ENCODE results near the gene CTCF.

The CTCF gene

DNA sequence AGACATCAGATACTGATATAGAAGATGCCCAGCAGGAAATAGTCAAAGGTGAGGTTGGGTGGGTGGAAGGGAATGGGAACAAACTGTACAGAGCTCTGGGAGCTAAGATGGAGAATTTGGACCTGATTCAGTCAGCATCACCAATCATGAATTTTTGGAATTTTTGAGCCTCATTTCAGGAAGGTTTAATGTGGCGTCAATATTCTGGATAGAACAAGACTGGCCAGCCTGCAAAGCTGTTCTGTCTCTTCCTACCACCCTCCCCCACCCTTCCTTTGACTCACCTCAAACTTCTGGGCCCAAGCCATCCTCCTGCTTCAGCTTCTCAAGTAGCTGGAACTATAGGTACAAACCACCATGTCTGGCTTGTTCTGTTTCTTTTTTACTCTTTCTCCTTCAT, 32.6 kb downstream of the CTCF start:
- no peak for DNase-seq (ENCODE audit: low spot score)

GRCh38 chr16:67598527-67598926, 36.2 kb downstream of the CTCF start:
- no peak for DNase-seq (ENCODE audit: low spot score)

GRCh38 chr16:67605641-67606040, 43.3 kb downstream of the CTCF start:
- no peak for DNase-seq (ENCODE audit: low spot score)

DNA sequence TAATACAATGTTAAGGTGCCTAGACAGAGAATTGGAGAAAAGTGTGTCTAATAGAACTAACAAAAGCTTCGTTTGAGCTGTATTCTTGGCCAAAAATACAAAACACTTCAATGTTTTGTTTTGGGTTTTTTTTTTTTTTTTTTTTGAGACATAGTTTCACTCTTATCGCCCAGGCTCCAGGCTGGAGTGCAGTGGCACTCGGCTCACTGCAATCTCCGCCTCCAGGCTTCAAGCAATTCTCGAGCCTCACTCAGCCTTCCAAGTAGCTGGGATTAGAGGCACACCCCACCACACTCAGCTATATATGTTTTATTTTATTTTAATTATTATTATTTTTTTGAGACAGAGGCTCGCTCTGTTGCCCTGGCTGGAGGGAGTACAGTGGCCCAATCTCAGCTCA, 44.3 kb downstream of the CTCF start:
- no peak for DNase-seq (ENCODE audit: low spot score)

DNA sequence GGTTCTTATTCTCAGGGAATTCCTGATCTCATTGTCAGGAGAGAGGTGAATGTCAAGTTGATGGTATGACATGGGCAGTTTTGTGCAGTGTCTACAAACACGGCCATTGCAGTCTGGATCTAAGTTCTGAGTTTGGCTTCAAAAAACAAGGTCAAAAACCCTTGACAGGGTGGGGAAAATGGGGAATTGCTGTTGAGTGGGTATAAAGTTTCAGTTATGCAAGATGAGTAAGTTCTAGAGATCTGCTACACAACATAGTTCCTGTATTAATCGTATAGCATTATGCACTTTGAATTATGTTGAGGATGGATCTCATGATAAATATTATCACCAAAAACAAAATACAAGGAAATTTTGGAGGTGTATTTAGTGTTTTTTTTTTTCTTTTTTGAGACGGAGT, 46.0 kb downstream of the CTCF start:
- DNase-seq (ENCODE audit: low spot score): no peak

DNA sequence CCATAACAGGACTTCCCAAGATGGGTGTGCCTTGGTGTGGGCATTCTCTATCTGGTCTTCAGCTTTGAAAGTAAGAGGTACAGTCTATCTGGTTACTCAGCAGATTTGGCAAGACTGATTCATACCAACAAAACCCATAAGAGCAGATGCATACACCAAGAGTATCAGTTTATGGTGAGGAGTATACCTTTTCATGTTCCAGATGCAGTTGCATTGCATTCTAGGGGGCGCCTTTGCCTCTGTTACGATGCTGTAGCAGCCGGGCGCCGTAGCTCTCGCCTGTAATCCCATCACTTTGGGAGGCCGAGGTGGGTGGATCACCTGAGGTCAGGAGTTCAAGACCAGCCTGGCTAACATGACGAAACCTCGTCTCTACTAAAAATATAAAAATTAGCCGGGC, 51.5 kb downstream of the CTCF start:
- DNase-seq (ENCODE audit: low spot score): no peak

- no peak for DNase-seq (ENCODE audit: low spot score)
Measured at GRCh38 chr16:67628216-67628615, 65.9 kb downstream of the CTCF start.

GRCh38 chr16:67632415-67633172, 70.3 kb downstream of the CTCF start:
- peak; percentile 73 for DNase-seq (ENCODE audit: low spot score)

GRCh38 chr16:67636713-67637112, 74.4 kb downstream of the CTCF start:
- no peak for DNase-seq (ENCODE audit: low spot score)

DNA sequence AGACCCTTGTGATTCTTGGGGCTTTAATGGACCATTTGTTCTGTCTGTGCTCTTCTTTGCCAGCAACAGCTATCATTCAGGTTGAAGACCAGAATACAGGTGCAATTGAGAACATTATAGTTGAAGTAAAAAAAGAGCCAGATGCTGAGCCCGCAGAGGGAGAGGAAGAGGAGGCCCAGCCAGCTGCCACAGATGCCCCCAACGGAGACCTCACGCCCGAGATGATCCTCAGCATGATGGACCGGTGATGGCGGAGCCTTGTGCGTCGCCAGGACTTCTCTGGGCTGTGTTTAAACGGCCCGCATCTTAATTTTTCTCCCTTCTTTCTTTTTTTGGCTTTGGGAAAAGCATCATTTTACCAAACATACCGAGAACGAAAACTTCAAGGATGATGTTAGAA, 75.3 kb downstream of the CTCF start:
- no peak for DNase-seq (ENCODE audit: low spot score)

DNA sequence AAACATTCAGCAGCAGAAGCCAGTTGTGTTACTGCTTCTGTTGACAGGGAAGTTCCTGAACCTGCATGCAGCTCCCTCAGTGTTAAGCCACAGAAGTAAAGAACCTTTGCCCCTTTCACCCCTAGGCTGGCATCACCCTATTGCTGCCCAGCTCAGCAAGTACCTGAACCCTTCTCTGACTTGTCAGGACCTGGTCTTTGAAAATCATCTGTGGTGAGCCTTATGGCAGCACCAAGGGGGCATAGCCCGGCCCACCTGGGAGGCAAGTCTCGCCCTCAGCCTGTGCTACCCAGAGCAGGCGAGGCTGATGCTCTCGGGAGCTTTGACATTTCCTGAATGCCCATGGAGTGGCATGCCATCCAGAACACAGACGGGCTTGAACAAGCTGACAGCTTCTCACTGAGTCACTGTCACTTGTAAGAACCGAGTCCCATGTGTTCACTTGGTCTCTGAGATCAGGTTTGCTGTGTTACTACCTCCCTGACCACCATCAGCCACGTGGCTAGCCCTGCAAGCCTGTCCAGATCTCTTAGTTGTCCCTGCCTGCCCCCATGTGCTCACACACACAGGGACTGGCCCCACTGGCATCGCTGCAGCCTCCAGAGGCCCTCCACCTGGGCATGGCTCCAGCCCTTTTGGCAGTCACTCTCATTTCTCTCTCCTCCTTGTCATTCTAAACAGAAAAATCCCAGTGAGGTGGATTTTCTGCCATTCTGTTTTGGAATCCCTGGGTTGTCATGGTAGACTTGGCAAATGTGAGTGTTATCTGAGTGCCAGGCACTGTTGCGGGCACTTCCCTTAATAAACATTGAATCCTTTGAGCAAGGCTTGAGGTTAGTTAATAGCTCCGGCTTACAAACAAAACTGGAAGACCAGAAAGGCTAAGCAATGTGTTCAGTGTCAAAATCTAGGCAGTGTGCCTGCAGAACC, 79.7 kb downstream of the CTCF start:
- peak; percentile 78 for DNase-seq (ENCODE audit: low spot score)

GRCh38 chr16:67644038-67644437, 81.7 kb downstream of the CTCF start:
- no peak for DNase-seq (ENCODE audit: low spot score)

- DNase-seq (ENCODE audit: low spot score): no peak
Measured at GRCh38 chr16:67645397-67646121, 83.2 kb downstream of the CTCF start.

GRCh38 chr16:67647111-67647651, 84.9 kb downstream of the CTCF start:
- no peak for DNase-seq (ENCODE audit: low spot score)

DNA sequence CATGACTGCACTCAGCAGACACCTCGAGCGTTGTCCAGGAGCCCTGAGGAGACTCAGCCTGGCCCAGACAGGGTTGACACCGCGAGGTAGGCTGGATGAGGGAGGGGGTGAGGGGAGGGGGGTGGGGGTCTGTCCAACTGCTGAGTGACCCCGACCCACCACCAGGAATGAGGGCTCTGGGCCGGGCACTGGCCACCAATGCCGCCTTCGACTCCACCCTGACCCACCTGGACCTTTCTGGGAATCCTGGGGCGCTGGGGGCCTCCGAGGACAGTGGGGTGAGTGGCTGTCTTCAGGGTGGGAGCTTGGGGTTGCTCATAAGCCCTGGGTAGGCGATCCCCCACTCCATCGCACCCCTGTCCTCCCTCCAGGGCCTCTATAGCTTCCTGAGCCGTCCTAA, 85.4 kb downstream of the CTCF start:
- no peak for DNase-seq (ENCODE audit: low spot score)

DNA sequence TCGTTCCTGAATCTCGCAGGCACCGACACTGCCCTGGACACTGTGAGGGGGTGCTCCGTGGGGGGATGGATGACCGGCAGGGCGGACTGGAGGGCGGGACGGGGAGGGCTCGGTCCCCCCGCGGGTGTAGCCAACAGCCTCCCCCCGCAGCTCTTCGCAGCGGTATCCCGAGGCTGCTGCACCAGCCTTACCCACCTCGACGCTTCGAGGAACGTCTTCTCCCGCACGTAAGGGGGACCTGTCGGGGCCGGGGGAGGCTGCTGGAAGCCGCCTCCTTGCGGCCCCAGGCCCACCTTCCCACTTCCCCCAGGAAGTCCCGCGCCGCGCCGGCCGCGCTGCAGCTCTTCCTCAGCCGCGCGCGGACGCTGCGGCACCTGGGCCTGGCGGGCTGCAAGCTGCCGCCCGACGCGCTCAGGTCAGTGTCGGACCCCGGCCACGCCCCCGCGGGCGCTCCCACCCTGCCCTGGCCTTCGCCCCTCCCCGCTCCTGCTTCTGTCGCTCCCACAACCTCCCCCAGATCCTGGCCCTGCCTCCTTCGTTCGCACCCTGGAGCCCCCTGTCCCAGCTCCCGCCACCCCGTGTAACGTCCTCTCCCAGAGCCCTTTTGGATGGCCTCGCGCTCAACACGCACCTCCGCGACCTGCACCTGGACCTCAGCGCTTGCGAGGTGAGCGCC, 85.9 kb downstream of the CTCF start:
- no peak for DNase-seq (ENCODE audit: low spot score)

GRCh38 chr16:67648764-67649407, 86.6 kb downstream of the CTCF start:
- DNase-seq (ENCODE audit: low spot score): no peak

DNA sequence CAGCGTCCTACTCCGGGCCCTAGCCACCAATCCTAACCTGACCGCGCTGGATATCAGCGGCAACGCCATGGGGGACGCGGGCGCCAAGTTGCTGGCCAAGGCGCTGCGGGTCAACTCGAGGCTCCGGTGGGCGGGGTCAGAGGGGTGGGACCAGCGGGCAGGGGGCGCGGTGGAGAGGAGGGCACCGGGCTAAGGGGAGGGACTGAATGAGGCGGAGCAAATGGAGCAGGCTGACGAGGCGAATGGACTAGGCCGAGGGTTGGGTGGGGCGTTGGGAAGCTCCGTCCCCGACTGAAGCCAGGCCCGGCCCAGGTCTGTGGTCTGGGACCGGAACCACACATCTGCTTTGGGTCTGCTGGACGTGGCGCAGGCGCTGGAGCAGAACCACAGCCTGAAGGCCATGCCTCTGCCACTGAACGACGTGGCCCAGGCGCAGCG, 87.2 kb downstream of the CTCF start:
- no peak for DNase-seq (ENCODE audit: low spot score)

GRCh38 chr16:67650023-67650422, 87.7 kb downstream of the CTCF start:
- DNase-seq (ENCODE audit: low spot score): no peak

DNA sequence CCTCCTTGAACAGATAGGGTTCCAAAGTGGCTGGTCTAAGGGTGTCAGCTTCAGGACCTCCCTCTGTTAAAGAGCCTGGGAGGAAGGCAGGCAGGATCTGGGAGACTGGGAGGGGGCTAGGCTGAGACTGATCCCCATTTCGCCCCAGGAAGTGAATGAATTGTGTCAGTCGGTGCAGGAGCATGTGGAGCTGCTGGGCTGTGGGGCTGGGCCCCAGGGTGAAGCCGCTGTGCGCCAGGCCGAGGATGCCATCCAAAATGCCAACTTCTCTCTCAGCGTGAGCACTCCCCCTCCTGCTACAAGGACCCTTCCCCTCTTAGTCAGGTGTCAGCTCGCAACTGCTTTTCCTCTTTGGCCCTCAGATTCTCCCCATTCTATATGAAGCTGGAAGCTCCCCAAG, 88.7 kb downstream of the CTCF start:
- DNase-seq (ENCODE audit: low spot score): no peak

DNA sequence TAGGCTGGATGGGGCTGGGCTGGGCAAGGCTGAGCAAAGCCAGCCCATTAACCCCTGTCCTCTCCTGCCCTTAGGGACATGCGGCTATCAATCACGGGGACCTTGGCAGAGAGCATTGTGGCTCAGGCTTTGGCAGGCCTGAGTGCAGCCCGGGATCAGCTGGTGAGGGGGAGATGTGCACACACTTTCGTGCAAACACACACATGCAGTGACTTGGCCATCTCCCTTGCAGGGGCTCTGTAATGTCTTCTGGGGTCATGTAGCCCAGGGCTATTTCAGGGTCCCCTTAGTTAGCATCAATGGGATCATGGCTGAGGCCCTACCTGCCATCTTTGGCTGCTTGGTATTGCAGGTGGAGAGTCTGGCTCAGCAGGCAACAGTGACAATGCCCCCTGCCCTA, 89.5 kb downstream of the CTCF start:
- DNase-seq (ENCODE audit: low spot score): no peak

Data from putamen (tissue), 1 donor.